Activated CD4-positive, alpha-beta T cell treated with anti-CD3 and anti-CD28 coated beads, Interleukin-2, amount 10 ng/mL, durations not matched to agents 7 days and 5 days (primary cell): ENCODE data around the gene SLC39A11. TPM values are rescaled to one million over a fixed set of nuclear protein-coding genes. Genes with fewer than 3 reads are reported as not detected.
"Not testable (repeated sequence)": the region's sequence is repeated elsewhere in the genome, so short reads cannot be mapped to it uniquely, and the experiment has no call there.

Experiments
- CTCF ChIA-PET: fragments of 350-600 bp; sonication (Branson Sonifier 250); formaldehyde crosslinking; loops from one replicate; lab custom pipeline; 2021; ENCODE audit warnings: antibody characterized with exemption; lab: Charles Lee
- POLR2A ChIA-PET: fragments of 350-600 bp; sonication (Branson Sonifier 250); formaldehyde crosslinking; loops from one replicate; lab custom pipeline; 2021; ENCODE audit warnings: antibody characterized with exemption; lab: Charles Lee
- DNase-seq: peaks from one replicate; pipeline ENCODE4 v3.0.0-alpha.2; 2020
- H3K27ac Mint-ChIP-seq: one replicate; pipeline ENCODE4 v1.8.0; 2021; ENCODE audit warnings: mild to moderate bottlenecking, moderate library complexity, mixed read lengths
- H3K27me3 Mint-ChIP-seq: one replicate; pipeline ENCODE4 v1.8.0; 2021; ENCODE audit warnings: mixed read lengths
- H3K36me3 Mint-ChIP-seq: one replicate; pipeline ENCODE4 v1.8.0; 2021; ENCODE audit warnings: low read depth, mixed read lengths
- H3K4me1 Mint-ChIP-seq: one replicate; pipeline ENCODE4 v1.8.0; 2021; ENCODE audit warnings: mixed read lengths
- H3K4me3 Mint-ChIP-seq: one replicate; pipeline ENCODE4 v1.8.0; 2021; ENCODE audit warnings: mild to moderate bottlenecking, moderate library complexity, mixed read lengths
- H3K9me3 Mint-ChIP-seq: one replicate; pipeline ENCODE4 v1.8.0; 2021; ENCODE audit warnings: mixed read lengths
- total RNA-seq, 2 experiments: library from RNA; stranded (reverse); gene quantifications; one replicate each; pipeline ENCODE4 v1.2.3, GENCODE V29; 2021

Gene SLC39A11
- total RNA-seq, 2 experiments from 2014 or later, result 19.5 to 23.4 TPM

- Mint-ChIP-seq H3K36me3 (no peaks in the 10 kb centered on the region), H3K27me3 (peaks cover 2% of the 10 kb centered on the region), H3K4me3 (no peak overlapping the region), H3K4me1 (no peaks in the 10 kb centered on the region), H3K9me3 (no peaks in the 10 kb centered on the region), H3K27ac (no peak overlapping the region)
- CTCF ChIA-PET, result no interaction called here
- DNase-seq, result no peak
- POLR2A ChIA-PET, result no interaction called here
Measured at GRCh38 chr17:73103641-73104335, 11.3 kb upstream of the SLC39A11 start.

DNA sequence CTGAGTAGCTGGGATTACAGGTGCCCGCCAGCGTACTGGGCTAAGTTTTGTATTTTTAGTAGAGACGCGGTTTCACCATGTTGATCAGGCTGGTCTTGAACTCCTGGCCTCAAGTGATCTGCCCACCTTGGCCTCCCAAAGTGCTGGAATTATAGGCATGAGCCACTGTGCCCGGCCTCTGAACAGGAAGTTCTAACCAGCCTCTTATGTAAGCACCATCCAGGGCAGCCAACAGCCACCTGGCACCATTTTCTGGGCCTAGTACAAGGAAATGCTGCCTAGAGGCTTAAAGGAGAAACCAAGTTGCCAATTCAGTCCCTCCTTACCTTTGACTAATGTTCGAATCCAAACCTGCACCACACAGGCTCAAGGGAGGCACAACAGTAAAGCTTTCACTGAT, 8.5 kb upstream of the SLC39A11 start:
- Mint-ChIP-seq H3K9me3 (no peaks in the 10 kb centered on the region), H3K4me1 (no peaks in the 10 kb centered on the region), H3K27me3 (peaks cover 8% of the 10 kb centered on the region), H3K4me3 (no peak overlapping the region), H3K27ac (no peak overlapping the region), H3K36me3 (no peaks in the 10 kb centered on the region)
- ChIA-PET POLR2A (no interaction called here), CTCF (no interaction called here)
- no peak for DNase-seq

DNA sequence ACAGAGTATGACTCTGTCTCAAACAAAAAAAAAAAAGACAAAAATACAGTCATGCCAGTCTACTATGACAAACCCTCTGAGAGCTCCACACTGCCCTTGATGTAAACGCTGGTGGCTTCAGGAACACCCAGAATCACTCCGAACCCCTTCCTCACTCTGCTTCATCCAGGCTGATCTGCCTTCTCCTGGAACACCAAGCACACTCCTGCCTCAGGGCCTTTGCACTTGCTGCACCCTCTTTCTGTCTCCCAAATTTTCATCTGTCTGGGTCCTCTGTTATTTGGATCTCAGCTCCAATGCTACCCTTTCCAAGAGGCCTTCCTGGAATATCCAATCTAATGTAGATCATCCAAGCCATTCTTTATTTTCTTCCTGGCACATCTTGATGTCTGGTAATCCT, 7.9 kb upstream of the SLC39A11 start:
- Mint-ChIP-seq H3K4me1 (no peaks in the 10 kb centered on the region), H3K27me3 (peaks cover 10% of the 10 kb centered on the region), H3K4me3 (no peak overlapping the region), H3K9me3 (no peaks in the 10 kb centered on the region), H3K36me3 (no peaks in the 10 kb centered on the region), H3K27ac (no peak overlapping the region)
- ChIA-PET POLR2A (no interaction called here), CTCF (no interaction called here)
- DNase-seq, result no peak

GRCh38 chr17:73099511-73099910, 7.0 kb upstream of the SLC39A11 start:
- no peak overlapping the region for H3K4me3 Mint-ChIP-seq
- no peaks in the 10 kb centered on the region for H3K4me1 Mint-ChIP-seq
- no peak for DNase-seq
- POLR2A ChIA-PET, result no interaction called here
- H3K27me3 Mint-ChIP-seq, result peaks cover 11% of the 10 kb centered on the region
- no peaks in the 10 kb centered on the region for H3K36me3 Mint-ChIP-seq
- no peak overlapping the region for H3K27ac Mint-ChIP-seq
- CTCF ChIA-PET, result no interaction called here
- no peaks in the 10 kb centered on the region for H3K9me3 Mint-ChIP-seq

- H3K4me3 Mint-ChIP-seq, result no peak overlapping the region
- no peaks in the 10 kb centered on the region for H3K36me3 Mint-ChIP-seq
- no peak overlapping the region for H3K27ac Mint-ChIP-seq
- POLR2A ChIA-PET, result no interaction called here
- no peak for DNase-seq
- H3K27me3 Mint-ChIP-seq, result peaks cover 11% of the 10 kb centered on the region
- no peaks in the 10 kb centered on the region for H3K9me3 Mint-ChIP-seq
- CTCF ChIA-PET, result no interaction called here
- H3K4me1 Mint-ChIP-seq, result peaks cover 3% of the 10 kb centered on the region
Measured at GRCh38 chr17:73098919-73099318, 6.4 kb upstream of the SLC39A11 start.

- H3K4me3 Mint-ChIP-seq, H3K4me1 Mint-ChIP-seq, CTCF ChIA-PET, H3K36me3 Mint-ChIP-seq, DNase-seq, H3K27ac Mint-ChIP-seq, H3K9me3 Mint-ChIP-seq, POLR2A ChIA-PET: not testable (repeated sequence)
- peaks cover 11% of the 10 kb centered on the region for H3K27me3 Mint-ChIP-seq
Measured at GRCh38 chr17:73097973-73098765, 5.7 kb upstream of the SLC39A11 start.

DNA sequence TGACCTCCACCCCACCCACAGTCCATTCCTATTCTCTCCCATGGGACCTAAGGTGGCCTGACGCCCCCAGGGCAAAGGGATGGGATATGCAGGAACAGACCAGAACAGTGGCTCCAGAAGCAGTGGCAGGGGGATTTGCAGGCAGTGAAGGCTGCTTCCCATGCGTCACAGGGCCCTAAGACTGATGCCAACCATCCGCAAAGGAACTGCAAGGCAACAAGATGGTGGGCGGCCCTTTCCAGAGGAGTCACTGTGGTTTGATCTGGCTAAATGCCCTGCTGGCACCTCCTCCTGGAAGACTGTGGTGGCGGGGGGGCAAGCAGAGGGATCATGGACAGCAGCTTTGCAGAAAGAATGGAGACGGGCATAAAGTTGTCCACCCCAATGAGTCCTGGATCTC, 4.4 kb upstream of the SLC39A11 start:
- Mint-ChIP-seq H3K27me3 (peaks cover 11% of the 10 kb centered on the region), H3K4me3 (no peak overlapping the region), H3K27ac (no peak overlapping the region), H3K9me3 (no peaks in the 10 kb centered on the region), H3K36me3 (peaks cover 2% of the 10 kb centered on the region), H3K4me1 (peaks cover 9% of the 10 kb centered on the region)
- POLR2A ChIA-PET, result no interaction called here
- DNase-seq, result no peak
- CTCF ChIA-PET, result no interaction called here

DNA sequence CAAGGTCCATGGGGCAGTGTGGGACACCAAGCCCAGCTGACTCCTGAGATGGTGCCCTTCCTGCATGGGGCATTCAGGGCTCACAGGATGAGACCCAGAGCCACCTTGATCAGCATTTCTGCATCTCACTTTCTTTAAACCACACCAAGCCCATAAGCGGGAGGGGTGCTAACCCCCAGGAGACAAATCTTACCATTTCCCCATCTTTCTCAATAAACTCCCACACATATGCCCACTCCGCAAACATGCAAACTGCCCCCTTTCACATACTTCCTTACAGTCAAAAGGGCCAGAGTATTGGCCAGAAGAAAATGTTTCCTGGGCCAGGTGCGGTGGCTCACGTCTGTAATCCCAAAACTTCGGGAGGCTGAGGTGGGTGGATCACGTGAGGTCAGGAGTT, 3.7 kb upstream of the SLC39A11 start:
- ChIA-PET POLR2A (no interaction called here), CTCF (interaction anchor here (0.5 kb wide), 1 partner anchor 376 kb away, joined by 3 read pairs; no protein-coding TSS in a partner anchor)
- no peak for DNase-seq

GRCh38 chr17:73093286-73093685, 798 bp upstream of the SLC39A11 start:
- Mint-ChIP-seq H3K4me3 (no peak overlapping the region), H3K36me3 (peaks cover 2% of the 10 kb centered on the region), H3K27ac (no peak overlapping the region), H3K27me3 (peaks cover 8% of the 10 kb centered on the region), H3K4me1 (peaks cover 23% of the 10 kb centered on the region), H3K9me3 (no peaks in the 10 kb centered on the region)
- POLR2A ChIA-PET, result no interaction called here
- CTCF ChIA-PET, result no interaction called here
- DNase-seq, result no peak

More for the DNA sequence above, 3.7 kb upstream of the SLC39A11 start:
- Mint-ChIP-seq H3K4me3 (no peak overlapping the region), H3K4me1 (peaks cover 14% of the 10 kb centered on the region), H3K9me3 (no peaks in the 10 kb centered on the region), H3K36me3 (peaks cover 2% of the 10 kb centered on the region), H3K27me3 (peaks cover 11% of the 10 kb centered on the region), H3K27ac (no peak overlapping the region)

DNA sequence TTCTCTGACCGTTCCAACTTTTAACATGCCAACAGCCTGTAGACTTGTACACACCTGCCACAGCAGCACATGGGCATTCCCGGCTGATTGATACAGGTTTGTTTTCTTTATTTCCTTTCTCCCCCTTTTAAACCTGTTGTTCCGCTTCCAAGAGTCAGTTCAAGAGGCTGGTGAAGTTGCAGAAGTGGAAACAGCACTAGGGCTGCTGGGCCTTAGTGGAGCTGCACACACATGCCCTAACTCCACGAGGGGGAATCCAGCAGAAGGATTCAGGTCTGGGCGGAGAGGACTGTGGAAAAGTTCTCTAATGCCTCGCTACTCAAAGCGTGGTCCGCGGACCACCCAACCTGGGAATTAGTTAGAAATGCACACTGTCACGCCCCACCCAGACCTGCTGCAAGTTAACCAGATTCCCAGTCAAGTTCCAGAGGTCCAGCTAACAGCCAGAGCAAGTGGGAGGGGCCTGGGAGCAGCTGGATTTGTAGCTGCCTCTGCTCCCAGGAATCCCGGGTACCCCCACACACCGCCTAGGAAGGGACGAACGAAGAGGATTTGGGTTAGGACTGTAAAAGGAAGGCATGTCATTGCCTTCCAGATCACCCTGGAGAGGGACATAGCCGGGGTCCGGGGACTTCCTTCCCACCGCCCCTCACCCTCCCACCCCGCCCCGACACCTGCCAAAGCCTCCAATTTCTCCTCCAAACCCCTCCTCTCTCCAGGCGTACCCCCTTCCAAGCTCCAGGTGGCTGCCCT, 542 bp downstream of the SLC39A11 start:
- Mint-ChIP-seq H3K9me3 (no peaks in the 10 kb centered on the region), H3K27ac (peak overlapping the region; percentile 93), H3K36me3 (peaks cover 10% of the 10 kb centered on the region), H3K27me3 (peaks cover 6% of the 10 kb centered on the region), H3K4me1 (peaks cover 23% of the 10 kb centered on the region), H3K4me3 (peak overlapping the region; percentile 97)
- CTCF ChIA-PET, result no interaction called here
- DNase-seq, result no peak
- POLR2A ChIA-PET, result no interaction called here

- H3K9me3 Mint-ChIP-seq, result no peaks in the 10 kb centered on the region
- peak overlapping the region; percentile 93 for H3K27ac Mint-ChIP-seq
- ChIA-PET POLR2A (no interaction called here), CTCF (no interaction called here)
- H3K4me3 Mint-ChIP-seq, result peak overlapping the region; percentile 97
- peaks cover 23% of the 10 kb centered on the region for H3K4me1 Mint-ChIP-seq
- H3K36me3 Mint-ChIP-seq, result peaks cover 10% of the 10 kb centered on the region
- peaks cover 5% of the 10 kb centered on the region for H3K27me3 Mint-ChIP-seq
- no peak for DNase-seq
Measured at GRCh38 chr17:73091410-73091769, 1.1 kb downstream of the SLC39A11 start.

GRCh38 chr17:73090396-73091202, 1.9 kb downstream of the SLC39A11 start:
- CTCF ChIA-PET, result no interaction called here
- POLR2A ChIA-PET, result no interaction called here
- no peak for DNase-seq
- H3K27ac Mint-ChIP-seq, result no peak overlapping the region
- H3K4me3 Mint-ChIP-seq, result peak overlapping the region; percentile 12
- no peaks in the 10 kb centered on the region for H3K9me3 Mint-ChIP-seq
- H3K36me3 Mint-ChIP-seq, result peaks cover 18% of the 10 kb centered on the region
- H3K27me3 Mint-ChIP-seq, result peaks cover 3% of the 10 kb centered on the region
- H3K4me1 Mint-ChIP-seq, result peaks cover 23% of the 10 kb centered on the region
